Glomerular visceral epithelial cell (primary cell): ENCODE data around the gene MRPL37.
"Not testable (repeated sequence)": the region's sequence is repeated elsewhere in the genome, so short reads cannot be mapped to it uniquely, and the experiment has no call there.

Source experiments
- DNase-seq: peaks from one replicate; pipeline ENCODE4 v3.0.0-alpha.2; 2016; ENCODE audit errors: extremely low spot score

MRPL37 gene

GRCh38 chr1:54199765-54200518, at the start of gene MRPL37, which contains the start of gene CYB5RL:
Gene MRPL37 (plus strand): TSS chr1:54200167. CDS start chr1:54200244, 77 bp downstream.
Gene CYB5RL (minus strand): TSS chr1:54200030. CDS start chr1:54195616, 4,414 bp downstream.
- peak; percentile 97 for DNase-seq

GRCh38 chr1:54151013-54151412, 49.0 kb upstream of the MRPL37 start:
- no peak for DNase-seq

- no peak for DNase-seq
Measured at GRCh38 chr1:54152696-54153095, 47.3 kb upstream of the MRPL37 start, which contains the start of gene CDCP2. Gene CDCP2 (minus strand): TSS chr1:54153000. CDS start chr1:54152922, 78 bp downstream.

GRCh38 chr1:54153535-54154439, 46.2 kb upstream of the MRPL37 start:
- peak; percentile 66 for DNase-seq

- no peak for DNase-seq
Measured at GRCh38 chr1:54156201-54156600, 43.8 kb upstream of the MRPL37 start.

- no peak for DNase-seq
Measured at GRCh38 chr1:54156986-54157385, 43.0 kb upstream of the MRPL37 start.

- no peak for DNase-seq
Measured at GRCh38 chr1:54157401-54157800, 42.6 kb upstream of the MRPL37 start.

GRCh38 chr1:54158071-54158470, 41.9 kb upstream of the MRPL37 start:
- peak; percentile 74 for DNase-seq

- DNase-seq, result no peak
Measured at GRCh38 chr1:54159733-54160316, 40.1 kb upstream of the MRPL37 start.

- DNase-seq, result no peak
Measured at GRCh38 chr1:54160351-54160750, 39.6 kb upstream of the MRPL37 start.

GRCh38 chr1:54161495-54162168, 38.3 kb upstream of the MRPL37 start:
- no peak for DNase-seq

GRCh38 chr1:54163051-54163450, 36.9 kb upstream of the MRPL37 start:
- DNase-seq, result no peak

- DNase-seq, result no peak
Measured at GRCh38 chr1:54163573-54163972, 36.4 kb upstream of the MRPL37 start.

- no peak for DNase-seq
Measured at GRCh38 chr1:54165146-54165545, 34.8 kb upstream of the MRPL37 start.

- not testable (repeated sequence) for DNase-seq
Measured at GRCh38 chr1:54166357-54166756, 33.6 kb upstream of the MRPL37 start.

GRCh38 chr1:54167422-54168139, 32.4 kb upstream of the MRPL37 start:
- peak; percentile 63 for DNase-seq

GRCh38 chr1:54168206-54168965, 31.6 kb upstream of the MRPL37 start:
- DNase-seq, result no peak

- no peak for DNase-seq
Measured at GRCh38 chr1:54169068-54169467, 30.9 kb upstream of the MRPL37 start.

GRCh38 chr1:54171016-54171415, 29.0 kb upstream of the MRPL37 start:
- no peak for DNase-seq

- DNase-seq, result no peak
Measured at GRCh38 chr1:54171606-54172005, 28.4 kb upstream of the MRPL37 start.
